GM19324 (cell line): ENCODE results near the gene EIF4E2.

Source experiments
- ATAC-seq: cut with Tn5 transposase; IDR thresholded peaks from one replicate; pipeline ENCODE4 v1.9.1; 2021; ENCODE audit warnings: mild to moderate bottlenecking, moderate library complexity; ENCODE audit not compliant: unreplicated experiment, low FRiP score

EIF4E2 gene, protein sequence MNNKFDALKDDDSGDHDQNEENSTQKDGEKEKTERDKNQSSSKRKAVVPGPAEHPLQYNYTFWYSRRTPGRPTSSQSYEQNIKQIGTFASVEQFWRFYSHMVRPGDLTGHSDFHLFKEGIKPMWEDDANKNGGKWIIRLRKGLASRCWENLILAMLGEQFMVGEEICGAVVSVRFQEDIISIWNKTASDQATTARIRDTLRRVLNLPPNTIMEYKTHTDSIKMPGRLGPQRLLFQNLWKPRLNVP

DNA sequence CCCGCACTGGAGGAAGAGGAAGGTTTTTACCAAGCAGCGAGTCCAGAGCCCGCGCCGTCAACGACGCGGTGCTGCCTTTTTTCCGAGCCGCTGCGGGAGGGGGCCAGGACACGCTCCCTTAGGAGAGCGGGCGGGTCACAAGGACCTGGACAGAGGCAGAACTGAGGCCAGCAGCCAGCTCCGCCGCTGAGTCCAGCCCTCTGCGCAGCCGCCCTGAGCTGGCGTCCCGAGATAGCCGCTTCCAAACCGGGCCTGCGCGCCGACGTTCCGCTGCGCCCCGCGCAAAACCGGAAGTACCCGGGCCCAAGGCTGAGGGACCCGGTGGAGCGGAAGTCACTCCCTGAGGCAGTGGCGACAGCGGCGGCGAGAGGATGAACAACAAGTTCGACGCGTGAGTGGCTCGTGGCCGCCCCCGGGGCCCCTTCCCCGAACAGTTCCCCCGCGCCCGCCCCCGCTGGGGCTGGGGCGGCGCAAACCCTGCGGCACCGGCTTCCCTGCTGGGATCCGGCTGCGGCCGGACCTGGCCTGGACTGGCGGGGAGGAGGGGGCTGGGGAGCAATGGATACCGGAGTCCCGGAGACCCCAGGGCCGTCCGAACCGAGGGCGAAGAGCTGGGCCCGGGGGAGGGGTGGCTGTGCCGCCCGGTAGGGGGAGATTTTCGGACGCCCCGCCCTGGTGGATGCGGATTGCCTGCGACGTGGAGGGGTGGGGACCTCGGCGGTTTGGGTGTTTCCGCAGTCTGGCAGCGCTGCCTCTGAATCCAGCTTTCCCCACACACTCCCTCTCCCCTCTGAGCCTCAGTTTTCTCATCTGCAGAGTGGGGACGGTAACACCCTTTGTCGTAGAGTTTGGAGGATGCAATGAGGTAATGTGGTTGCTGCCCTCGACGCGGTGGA, at the start of gene EIF4E2, which contains the start of gene TIGD1:
Gene EIF4E2, plus strand, starts transcription at position 336 of the 896 bp plus-strand sequence. Its CDS starts 36 bp downstream, at position 372.
Gene TIGD1, minus strand, starts transcription at position 204 of the 896 bp plus-strand sequence. CDS start 675 bp downstream, outside the sequence.
- ATAC-seq: peak; percentile 97

DNA sequence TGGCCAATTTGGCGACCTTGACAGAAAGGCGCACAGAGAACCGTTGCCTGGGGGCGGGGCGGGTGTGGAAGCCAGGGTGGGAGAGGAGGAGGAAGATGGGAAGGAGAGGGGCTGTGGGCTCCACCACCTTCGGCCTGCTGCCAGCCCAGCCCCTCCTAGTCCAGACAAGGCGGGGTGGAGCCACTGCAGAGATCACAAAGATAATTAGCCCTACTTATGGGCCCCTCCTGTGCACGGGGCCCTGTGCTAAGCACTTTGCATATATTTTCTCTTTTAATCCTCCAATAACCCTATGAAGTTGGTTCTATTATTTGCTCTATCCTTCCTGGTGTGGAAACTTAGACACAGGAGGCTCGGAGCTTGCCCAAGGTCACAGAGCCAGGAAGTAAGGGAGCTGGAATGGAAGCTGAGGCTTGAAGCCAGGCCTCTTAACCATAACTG, 49.1 kb upstream of the EIF4E2 start:
- no peak for ATAC-seq

DNA sequence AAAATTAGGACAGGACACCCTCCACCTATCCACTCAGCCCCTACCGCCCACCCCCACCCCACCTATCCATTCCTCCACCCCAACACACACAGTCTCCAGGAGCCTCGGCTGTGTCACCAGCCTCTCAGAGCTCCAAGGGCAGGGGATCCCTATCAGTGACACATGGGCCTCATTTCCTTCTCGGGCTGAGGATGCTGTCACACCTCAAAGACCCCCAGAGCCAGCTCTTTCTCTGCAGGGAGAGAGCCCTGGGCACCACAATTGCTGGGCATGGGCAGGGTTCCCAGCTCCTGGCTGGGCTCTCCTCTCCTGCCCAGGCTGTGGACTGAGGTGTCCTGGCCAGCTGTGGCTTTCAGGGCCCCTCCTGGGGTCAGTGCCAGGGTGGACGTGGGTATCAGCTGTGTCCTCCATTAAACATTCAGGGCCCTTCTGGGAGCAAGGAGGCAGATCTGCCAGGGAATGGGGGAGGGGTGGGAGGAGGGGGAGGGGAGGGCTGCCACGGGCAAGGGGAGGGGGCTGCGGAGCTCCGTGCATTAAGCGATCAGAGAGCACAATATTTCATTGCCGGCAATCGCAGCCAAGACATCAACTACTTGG, 48.6 kb upstream of the EIF4E2 start:
- ATAC-seq: no peak

DNA sequence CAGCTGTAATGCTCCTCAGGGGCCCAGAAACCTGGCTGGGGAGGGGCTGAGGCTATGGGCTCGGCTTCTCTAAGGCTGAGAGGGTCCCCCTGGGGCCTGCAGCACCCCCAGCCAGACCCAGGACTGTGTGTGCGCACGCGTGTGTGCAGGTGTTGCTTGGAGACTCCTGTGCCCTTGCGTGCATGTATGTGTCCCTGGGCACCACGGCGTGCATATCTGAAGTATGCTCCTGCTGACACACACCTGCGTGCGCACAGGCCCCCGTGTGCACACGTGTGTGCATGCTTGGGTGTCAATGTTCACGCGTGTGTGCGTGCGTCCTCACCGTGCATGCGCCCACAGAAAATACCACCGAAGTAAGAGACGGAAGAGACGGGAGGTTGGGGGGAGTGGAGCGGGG, 48.0 kb upstream of the EIF4E2 start:
- no peak for ATAC-seq

DNA sequence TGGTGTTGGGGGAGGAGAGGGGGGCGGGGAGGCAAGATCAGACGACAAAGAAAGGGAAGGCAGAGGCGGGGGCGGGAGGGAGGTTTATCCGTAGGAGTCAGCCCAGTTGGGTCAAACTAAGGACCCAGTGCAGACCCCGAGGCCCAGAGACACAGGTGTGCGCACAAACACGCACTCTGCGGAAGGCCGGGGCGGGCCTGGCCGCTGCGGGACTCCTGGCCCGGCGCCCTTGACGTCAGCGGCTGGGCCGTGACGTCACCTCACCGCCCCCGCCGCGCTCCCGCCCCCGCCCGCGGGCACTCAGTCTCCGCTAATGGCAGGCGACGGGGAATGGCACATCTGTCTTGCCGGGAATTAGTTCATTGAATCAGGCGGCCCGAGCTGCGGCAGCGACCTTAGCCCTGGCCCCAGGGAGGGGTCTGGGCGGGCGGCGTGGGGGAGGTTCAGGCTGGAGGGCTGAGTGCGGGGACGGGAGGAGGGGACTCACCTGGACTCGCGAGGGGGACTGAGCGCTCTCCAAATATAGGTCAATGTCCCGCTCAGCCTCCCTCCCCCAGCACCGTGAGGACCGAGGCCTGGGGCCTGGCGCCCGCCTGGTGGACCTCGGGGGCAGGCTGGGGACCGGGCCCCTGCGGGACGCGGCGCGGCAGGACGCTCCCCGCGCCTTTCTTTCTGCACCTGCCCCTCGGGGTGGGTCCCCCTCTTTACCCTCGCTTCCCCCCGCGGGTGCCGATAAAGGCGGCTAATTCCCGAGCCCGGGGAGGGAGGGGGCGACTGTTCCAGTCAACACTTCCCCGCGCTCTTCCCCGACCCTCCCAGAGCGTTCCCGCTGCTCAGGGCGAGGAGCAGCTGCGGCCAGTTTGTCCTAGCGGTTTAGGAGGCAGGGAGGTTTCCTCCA, 47.3 kb upstream of the EIF4E2 start:
- no peak for ATAC-seq

DNA sequence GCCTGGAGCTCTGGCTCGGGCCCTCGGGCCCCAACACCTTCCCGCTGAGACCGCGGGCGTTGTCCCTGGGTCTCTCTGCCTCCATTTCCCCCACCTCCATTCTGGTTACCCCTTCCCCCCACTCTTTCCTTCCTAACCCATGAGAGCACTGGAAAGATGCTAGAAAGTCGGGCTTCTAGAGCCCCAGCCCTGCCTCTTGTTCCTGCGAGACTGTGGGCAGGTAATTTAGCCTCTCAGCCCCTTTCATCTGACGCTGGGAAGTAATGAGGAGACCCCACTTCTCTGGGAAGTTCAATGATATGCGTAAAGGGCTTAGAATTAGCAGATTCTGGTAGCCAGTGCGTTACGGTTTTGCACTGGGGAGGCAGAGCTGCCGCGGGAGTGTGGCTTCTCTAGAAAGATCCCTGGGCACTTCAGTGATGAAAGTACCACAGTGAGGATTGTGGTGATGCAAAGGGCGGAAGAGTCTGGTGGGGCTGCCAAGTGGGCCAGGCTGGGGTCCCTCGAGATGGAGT, 46.6 kb upstream of the EIF4E2 start:
- ATAC-seq: no peak

DNA sequence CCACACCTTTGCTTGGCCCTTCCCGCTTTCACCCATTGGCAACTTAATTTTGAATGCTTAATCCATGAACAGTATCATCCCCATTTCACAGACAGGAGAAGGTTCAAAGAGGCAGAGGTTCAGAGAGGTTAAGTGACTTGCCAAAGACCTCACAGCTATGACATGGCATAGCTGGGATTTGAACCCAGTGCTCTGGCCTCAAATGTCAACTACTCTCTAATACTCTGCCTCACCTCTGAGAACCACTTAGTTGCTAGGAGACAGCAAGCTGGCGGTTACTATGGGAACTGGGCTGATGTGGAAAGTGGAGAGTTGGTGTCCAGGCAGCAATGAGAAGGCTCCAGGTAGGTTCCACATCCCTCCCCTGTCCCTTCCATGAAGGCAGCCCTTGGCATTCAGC, 46.1 kb upstream of the EIF4E2 start:
- ATAC-seq: no peak

DNA sequence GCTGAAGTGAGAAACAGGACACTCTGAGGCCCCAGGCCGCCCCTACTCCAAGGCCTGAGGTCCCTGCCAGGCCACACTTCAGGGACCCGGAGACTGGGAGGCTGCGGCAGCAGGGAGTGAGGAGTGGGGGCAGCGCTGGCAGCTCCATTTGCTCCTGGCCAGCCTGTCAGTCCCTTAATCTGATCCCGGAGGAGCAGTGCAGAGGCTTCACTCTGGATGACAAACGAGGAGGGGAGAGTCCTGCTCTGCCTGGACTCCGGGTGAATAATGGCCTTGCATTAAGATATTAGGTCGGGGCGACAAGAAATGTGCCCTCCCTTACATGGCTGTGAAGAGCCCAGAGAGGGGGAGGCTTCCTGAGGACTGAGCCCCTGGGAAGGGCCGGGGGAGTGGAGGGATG, 44.6 kb upstream of the EIF4E2 start:
- no peak for ATAC-seq

DNA sequence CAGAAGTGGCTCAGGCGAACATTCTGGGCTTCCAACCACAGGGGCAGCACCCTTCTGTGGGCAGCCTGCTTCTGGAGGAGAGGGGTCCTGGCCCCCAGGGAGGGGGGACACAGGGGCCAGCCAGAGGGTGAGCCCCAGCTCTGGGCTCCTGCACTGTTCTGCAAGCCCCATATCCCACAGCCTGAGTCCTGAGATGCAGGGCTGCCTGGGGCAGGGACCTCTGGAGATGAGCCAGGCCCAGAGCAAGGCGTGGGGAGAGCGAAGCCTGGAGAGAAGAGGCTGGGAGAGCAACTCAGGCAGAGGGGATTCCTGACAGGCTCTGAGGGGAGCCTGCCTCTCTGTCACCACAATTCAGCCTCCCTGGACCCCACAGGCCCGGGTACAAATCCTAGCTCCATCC, 43.8 kb upstream of the EIF4E2 start:
- ATAC-seq: no peak

DNA sequence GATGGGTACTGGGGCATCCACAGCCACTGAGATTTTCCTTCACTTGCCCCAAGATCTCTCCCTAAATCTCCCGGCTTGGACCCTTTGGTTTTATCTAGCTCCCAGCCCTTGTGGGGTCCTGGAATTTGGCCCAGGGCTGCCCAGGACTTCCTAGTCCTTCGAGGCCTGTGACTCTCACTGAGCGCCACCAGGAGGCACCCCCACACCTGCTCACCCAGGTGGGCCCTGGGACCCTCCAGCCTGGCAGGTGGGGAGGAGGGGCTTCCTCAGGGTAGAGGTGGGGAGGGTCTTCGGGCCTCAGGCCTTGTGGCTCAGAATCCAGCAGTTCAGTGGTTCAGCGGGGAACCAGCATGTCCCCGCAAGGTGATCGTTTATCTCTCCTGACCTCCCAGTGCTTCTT, 42.2 kb upstream of the EIF4E2 start:
- no peak for ATAC-seq

DNA sequence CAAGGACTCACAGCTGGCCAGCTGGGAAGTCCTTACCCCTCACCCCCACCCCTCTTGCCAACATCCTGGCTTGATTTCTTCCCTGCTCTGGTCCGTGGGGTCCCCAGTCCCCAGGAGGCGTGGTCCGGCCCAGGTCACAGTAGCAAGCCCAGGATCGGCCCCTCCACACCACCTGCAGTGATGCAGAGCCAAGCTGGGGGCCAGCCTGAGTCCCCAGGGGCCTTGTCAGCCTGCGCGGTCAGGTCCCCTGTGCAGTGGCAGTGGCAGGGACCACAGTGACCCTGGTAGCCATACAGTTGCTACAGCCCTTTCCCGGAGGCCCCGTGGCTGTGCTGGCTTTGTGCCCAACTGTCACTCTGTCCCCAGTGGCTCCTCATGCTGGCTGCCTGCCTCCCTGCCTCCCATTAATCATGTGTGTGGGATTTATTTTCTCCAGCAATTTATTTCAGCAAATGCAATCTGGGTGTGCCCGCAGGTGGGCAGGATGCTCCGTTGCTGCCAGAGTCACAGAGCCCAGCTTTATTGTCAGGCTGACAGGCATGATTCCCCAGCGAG, 39.1 kb upstream of the EIF4E2 start:
- no peak for ATAC-seq

DNA sequence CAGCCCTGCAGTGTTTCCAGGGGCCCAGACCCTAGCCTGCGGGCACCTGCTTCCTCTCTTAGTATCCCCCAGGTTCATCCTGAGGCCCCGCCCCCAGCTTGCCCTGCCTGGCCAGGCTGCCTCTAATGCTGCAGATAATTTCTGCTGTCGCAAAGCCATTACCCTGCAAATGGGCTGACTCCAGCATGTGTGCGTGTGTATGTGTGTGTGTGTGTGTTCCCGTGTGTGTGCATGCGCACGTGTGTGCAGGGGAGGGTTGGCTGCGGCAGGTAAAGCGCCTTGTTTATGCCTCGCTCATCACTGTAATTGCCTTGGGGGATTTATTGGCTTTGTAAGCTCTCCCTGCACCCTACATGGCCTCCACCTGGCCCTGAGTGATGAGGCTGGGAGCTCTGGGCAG, 37.9 kb upstream of the EIF4E2 start:
- ATAC-seq: no peak

DNA sequence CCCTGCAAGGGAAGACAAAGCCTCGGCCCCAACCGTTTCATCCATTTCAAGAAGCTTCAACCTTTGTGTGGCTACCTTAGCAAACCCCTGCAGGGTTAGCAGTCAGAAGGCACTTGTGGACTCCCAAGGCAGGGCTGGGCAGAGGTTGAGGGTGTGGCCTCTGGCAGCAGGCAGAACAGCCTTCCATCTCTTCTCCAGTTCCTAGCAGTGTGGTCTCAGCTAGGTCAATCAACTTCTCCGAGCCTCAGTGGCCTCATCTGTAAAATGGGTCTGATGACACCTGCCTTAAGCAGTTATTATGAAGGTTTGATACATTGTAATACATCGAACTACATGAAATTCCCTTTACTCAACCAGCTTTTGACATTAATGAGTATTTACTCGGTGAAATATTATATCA, 37.1 kb upstream of the EIF4E2 start:
- ATAC-seq: no peak

DNA sequence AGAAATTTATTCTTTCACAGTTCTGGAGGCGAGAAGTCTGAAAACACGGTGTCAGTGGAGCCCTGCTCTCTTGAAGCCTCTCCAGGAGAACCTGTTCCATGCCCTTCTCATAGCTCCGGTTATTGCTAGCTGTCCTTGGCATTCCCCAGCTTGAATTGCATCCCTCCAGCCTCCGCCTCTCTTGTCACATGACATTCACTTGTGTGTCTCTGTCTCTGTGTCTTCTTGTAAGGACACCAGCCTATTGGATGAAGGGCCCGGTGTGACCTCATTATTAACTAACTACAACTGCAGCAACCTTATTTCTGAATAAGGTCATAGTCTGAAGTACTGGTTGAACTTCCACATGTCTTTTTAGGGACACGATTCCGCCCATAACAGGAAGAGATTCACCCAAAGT, 34.9 kb upstream of the EIF4E2 start:
- no peak for ATAC-seq

DNA sequence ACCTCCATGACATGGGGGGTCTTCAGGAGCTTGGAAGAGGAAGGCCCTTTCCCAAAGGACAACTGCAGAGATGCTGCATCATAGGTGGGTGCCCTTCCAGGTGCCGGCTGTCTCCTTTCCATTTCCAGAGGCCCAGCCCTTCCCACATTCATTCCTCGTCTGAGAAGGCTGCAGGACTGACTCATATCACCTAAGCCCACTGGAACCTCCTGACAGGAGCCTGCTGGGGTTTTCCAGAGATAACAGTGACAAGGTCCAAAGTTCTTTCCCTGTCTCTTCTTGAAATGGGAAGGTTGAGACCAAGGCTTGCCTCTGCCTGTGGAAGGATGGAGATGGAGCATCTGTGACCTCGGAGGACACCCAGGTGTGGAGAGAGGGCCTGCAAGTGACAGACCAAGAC, 33.9 kb upstream of the EIF4E2 start:
- no peak for ATAC-seq

DNA sequence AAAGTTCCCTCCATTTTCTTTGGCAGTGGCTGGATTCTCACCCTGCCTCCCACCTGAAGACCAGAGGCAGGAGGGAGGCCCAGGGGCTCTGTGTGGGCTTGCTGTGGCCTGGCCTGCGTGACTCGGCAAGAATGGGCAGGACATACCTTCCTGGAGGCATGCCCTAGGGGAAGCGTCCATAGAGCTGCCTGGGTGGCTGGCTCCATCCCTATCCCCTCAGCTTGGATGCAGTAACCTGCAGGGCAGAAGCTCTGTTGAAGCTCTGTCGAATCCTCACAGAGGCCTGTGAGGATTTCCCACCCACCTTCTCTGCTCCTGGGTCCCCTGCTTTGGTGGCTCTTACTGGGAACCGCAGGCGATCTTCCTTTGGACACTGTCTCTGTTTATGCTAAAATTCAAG, 31.6 kb upstream of the EIF4E2 start:
- ATAC-seq: no peak

DNA sequence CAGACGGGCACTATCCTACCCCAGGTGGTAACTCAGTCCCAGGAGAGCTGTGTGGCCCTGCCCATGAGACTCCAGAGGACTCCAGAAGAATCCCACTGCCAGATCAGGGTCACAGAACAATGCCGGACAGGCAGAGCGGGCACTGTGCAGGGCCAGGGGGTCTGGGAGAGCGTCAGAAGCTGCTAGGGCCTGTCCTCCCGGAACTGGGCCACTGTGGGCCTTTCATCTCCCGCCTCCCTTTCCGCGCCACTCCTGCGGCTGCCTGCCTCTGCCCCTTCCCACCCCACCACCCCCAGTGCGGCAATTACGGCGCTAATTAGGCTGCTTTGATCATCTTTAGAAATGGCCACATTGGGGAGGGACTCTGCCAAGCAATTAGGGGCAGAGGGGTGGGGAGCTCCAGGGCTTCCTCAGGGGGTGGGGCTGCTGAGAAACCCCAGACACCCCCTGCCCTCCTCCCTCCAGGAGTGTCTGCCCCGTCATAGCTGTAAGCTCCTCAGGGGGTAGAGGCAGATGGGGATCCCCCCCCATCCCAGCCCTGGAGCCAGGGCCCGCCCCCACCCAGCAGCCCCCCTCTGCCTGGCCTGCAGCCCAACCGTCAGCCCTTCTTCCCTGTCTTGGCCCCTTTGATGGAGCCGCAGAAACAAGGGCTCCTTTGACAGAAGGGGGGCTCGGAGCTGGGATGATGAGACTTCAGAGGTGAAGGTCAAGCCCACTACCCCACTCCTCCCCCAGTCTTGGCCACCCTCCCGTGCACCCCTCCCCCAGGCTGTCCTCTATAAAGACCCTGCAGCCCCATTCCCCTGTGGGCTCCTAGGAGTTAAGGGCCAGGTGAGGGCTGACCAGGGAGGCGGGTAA, 30.7 kb upstream of the EIF4E2 start, which contains the start of gene PRSS56:
Gene PRSS56, plus strand, starts transcription at position 808 of the 858 bp plus-strand sequence. CDS start 211 bp downstream, outside the sequence.
- no peak for ATAC-seq

DNA sequence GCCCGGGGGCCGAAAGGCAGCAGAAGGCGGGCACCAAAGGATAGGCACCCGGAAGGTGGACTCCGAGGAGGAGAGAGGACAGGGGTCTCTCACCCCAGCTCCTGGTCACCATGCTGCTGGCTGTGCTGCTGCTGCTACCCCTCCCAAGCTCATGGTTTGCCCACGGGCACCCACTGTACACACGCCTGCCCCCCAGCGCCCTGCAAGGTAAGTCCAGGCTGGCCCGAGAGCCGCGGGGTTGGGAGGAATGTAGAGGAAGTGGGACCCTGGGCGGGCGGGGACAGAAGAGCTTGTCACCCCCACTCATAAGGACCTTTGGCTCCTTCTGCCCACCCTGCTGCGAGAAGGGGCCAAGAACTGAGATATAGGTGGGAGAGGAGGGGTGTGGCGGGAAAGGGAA, 30.0 kb upstream of the EIF4E2 start:
- no peak for ATAC-seq

DNA sequence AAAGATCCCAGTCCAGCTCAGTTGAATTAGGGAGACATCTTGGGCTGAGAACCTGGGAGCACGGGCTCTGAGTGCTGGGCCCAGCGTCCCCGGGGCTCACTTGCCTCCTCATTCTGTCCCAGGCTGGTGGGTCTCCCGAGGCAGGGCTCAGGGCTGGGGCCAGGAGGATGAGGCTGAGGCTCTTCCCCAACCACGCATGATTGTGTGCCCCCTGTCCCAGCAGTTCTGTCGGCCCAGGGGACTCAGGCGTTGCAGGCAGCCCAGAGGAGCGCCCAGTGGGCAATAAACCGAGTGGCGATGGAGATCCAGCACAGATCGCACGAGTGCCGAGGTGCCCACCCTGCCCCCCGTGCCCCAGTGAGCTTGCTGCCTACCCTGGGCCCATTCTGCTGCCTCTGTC, 29.4 kb upstream of the EIF4E2 start:
- ATAC-seq: no peak
